Measurements from ENCODE around the gene ACHE.

Gene ACHE

DNA sequence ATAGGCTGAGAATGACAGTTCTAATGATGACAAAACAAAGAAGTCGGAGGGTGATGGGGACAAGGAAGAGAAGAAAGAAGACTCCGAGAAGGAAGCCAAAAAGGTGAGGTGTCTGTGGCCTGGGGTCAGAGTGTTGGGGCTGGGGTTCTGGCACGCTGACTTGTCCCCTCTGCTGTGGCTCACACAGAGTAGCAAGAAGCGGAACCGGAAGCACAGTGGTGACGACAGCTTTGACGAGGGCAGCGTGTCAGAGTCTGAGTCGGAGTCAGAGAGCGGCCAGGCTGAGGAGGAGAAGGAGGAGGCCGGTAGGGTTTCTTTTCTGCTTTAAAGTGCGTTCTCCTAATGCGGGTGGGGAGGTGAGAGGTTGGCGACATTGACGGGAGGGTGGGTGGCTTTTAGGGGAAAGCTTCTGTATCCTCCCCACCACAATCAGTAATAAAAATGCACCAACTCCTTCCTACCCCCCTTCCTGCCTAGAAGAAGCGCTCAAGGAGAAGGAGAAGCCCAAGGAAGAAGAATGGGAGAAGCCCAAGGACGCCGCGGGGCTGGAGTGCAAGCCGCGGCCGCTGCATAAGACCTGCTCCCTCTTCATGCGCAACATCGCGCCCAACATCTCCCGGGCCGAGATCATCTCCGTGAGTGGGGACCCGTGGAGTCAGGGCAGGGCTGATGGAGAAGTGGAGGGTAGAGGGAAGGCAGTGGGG lies 10.8 kb downstream of the ACHE start:
- peaks cover 33% of the 10 kb centered on the region for H3K36me3 ChIP-seq (ENCODE audit: insufficient read depth, low read length)
- 0 out of 2 replicates have a peak, but pooled peaks cover 5% of the 10 kb centered on the region for H3K4me1 ChIP-seq (ENCODE audit: insufficient read depth, low read length)
- no peaks in the 10 kb centered on the region for H3K9me3 ChIP-seq (ENCODE audit: control insufficient read depth, insufficient read depth, low read length)
- no peak overlapping the region for H3K9ac ChIP-seq (ENCODE audit: low read depth, low read length)

DNA sequence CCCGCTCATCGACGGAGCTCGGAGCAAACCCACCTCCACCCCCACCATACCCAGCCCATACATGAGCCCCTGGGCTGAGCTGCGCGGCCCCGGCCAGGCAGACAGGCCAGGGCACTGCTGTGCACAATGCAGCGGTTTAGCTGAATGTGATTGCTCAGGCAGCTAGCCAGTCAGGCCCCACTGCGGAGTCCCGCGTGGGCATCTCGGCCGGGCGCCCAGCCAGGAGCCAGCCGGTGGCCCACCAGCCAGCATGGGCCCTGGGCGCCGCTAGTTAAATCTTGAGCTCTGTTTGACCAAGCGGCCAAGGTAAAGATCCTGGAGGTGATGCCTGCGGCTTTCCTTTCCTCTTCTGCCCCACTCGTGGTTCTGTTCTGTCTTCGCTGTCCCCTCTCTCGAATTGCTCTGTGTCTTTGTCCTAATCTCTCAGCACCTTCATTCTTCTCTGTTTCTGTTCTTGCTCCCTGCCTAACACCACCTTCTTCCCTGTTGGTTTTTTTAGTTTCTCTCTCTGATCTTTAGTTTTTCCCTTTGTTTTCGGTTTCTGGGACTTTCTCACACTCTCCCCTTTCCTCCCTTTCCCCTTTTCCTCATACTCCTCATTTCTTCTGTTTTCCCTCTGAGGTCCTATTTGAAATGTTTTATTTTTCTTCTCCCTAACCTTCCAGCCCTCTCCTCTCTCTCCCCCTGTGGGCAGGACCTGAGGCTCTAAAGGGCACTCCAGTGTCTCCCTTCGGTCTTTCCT lies 12.7 kb downstream of the ACHE start:
- Histone ChIP-seq H3K9ac (ENCODE audit: low read depth, low read length) (no peak overlapping the region), H3K9me3 (ENCODE audit: control insufficient read depth, insufficient read depth, low read length) (no peaks in the 10 kb centered on the region), H3K4me1 (ENCODE audit: insufficient read depth, low read length) (0 out of 2 replicates have a peak, but pooled peaks cover 5% of the 10 kb centered on the region), H3K36me3 (ENCODE audit: insufficient read depth, low read length) (peaks cover 32% of the 10 kb centered on the region)

DNA sequence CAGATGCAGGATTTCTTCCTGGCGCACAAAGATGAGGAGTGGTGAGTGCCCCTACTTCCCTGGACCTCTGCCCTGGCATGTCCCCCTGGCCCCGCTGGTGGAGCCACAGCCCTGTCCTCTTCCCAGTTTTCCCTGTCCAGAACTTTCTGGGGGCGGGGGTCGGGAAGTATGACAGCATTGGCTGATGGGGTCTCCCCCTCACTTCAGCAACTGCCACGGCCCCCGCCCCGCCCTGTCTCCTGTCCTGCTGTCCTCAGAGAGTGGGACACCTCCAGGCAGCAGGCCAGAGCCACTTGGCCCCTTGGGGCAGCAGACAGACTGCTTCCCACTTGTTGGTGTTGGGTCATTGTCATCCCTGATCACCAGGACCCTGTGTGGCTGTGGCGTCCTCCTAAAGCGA lies 13.5 kb downstream of the ACHE start:
- no peaks in the 10 kb centered on the region for H3K9me3 ChIP-seq (ENCODE audit: control insufficient read depth, insufficient read depth, low read length)
- H3K4me1 ChIP-seq (ENCODE audit: insufficient read depth, low read length): 0 out of 2 replicates have a peak, but pooled peaks cover under 1% of the 10 kb centered on the region
- H3K36me3 ChIP-seq (ENCODE audit: insufficient read depth, low read length): peaks cover 27% of the 10 kb centered on the region
- no peak overlapping the region for H3K9ac ChIP-seq (ENCODE audit: low read depth, low read length)

GRCh38 chr7:100881136-100881535 lies 14.6 kb downstream of the ACHE start:
- H3K9me3 ChIP-seq (ENCODE audit: control insufficient read depth, insufficient read depth, low read length): no peaks in the 10 kb centered on the region
- H3K4me1 ChIP-seq (ENCODE audit: insufficient read depth, low read length): peaks cover 7% of the 10 kb centered on the region; the same call in 1 of the 2 replicates
- H3K9ac ChIP-seq (ENCODE audit: low read depth, low read length): no peak overlapping the region
- H3K36me3 ChIP-seq (ENCODE audit: insufficient read depth, low read length): peaks cover 28% of the 10 kb centered on the region

GRCh38 chr7:100880645-100881044 lies 15.0 kb downstream of the ACHE start:
- Histone ChIP-seq H3K4me1 (ENCODE audit: insufficient read depth, low read length) (peaks cover 7% of the 10 kb centered on the region; the same call in 1 of the 2 replicates), H3K9ac (ENCODE audit: low read depth, low read length) (no peak overlapping the region), H3K9me3 (ENCODE audit: control insufficient read depth, insufficient read depth, low read length) (no peaks in the 10 kb centered on the region), H3K36me3 (ENCODE audit: insufficient read depth, low read length) (peaks cover 26% of the 10 kb centered on the region)

GRCh38 chr7:100879685-100880261 lies 15.9 kb downstream of the ACHE start:
- Histone ChIP-seq H3K9ac (ENCODE audit: low read depth, low read length) (no peak overlapping the region), H3K36me3 (ENCODE audit: insufficient read depth, low read length) (peaks cover 26% of the 10 kb centered on the region), H3K4me1 (ENCODE audit: insufficient read depth, low read length) (peaks cover 7% of the 10 kb centered on the region; the same call in 1 of the 2 replicates)

GRCh38 chr7:100878685-100879084 lies 17.0 kb downstream of the ACHE start:
- Histone ChIP-seq H3K4me1 (ENCODE audit: insufficient read depth, low read length) (peaks cover 7% of the 10 kb centered on the region; the same call in 1 of the 2 replicates), H3K36me3 (ENCODE audit: insufficient read depth, low read length) (peaks cover 19% of the 10 kb centered on the region), H3K9me3 (ENCODE audit: control insufficient read depth, insufficient read depth, low read length) (no peaks in the 10 kb centered on the region), H3K9ac (ENCODE audit: low read depth, low read length) (no peak overlapping the region)

More at GRCh38 chr7:100879685-100880261, 15.9 kb downstream of the ACHE start:
- no peaks in the 10 kb centered on the region for H3K9me3 ChIP-seq (ENCODE audit: control insufficient read depth, insufficient read depth, low read length)

GRCh38 chr7:100878013-100878412 lies 17.7 kb downstream of the ACHE start:
- Histone ChIP-seq H3K4me1 (ENCODE audit: insufficient read depth, low read length) (peaks cover 7% of the 10 kb centered on the region; the same call in 1 of the 2 replicates), H3K9ac (ENCODE audit: low read depth, low read length) (no peak overlapping the region), H3K36me3 (ENCODE audit: insufficient read depth, low read length) (peaks cover 18% of the 10 kb centered on the region), H3K9me3 (ENCODE audit: control insufficient read depth, insufficient read depth, low read length) (no peaks in the 10 kb centered on the region)

DNA sequence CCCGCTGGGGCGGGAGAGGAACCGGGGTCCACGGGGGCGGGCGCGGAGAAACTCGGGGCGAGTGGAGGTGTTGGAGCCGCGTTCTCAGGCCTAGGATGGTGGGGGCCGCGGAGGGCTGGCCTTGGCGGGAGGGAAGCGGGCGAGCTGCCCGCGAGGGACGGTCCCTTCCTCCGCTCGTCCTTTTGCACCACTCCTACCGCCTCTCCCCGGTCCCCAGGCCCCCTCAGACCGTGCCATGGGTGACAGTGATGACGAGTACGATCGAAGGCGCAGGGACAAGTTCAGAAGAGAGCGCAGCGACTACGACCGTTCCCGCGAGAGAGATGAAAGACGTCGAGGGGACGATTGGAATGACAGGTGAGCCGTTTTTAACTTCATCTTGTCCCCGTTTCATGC lies 20.3 kb downstream of the ACHE start:
- Histone ChIP-seq H3K4me1 (ENCODE audit: insufficient read depth, low read length) (peaks cover 7% of the 10 kb centered on the region; the same call in 1 of the 2 replicates), H3K9me3 (ENCODE audit: control insufficient read depth, insufficient read depth, low read length) (no peaks in the 10 kb centered on the region), H3K36me3 (ENCODE audit: insufficient read depth, low read length) (peaks cover 16% of the 10 kb centered on the region), H3K9ac (ENCODE audit: low read depth, low read length) (peak overlapping the region; percentile 66)

DNA sequence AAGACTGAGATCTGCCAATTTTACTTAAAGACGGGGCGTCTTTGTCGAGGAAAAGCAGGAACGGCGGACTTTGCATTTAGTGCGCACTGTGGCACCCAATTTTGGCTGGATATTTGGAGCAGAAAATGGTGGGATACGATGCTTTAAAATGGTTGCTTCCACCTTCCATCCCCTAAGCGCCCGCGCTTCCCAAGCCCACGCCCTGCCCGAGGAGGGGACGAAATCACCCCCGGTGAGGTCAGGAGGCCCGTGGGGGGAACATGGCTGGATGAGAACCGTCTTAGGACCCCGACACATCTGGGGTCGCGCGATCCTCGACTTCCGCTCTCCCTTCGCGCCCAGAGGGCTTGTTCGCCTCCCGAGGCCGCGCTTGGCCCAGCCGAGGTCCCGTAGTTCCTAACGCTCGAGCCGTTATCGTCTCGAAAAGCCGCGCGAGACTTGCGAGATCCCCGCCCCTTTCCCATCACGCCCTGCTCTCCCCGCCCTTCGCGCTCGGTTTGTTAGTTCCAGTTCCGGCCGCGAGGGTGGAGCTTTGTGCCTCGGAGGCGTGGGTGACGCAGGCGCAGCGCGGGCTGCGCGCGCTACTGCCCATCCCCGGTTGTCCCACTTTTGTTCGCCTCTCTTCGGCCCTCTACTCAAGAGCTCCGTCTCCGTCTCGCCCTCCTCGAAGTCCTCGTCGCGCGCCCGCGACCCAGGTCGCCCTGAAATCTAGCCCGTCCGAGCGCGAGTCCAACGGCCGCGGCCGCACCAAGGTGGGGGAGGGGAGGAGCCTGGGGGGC lies 20.9 kb downstream of the ACHE start, which contains the start of gene SRRT:
SRRT (plus strand) TSS at position 527 of the 779 bp plus-strand sequence. CDS start 488 bp downstream, outside the sequence.
- Histone ChIP-seq H3K4me1 (ENCODE audit: insufficient read depth, low read length) (peaks cover 7% of the 10 kb centered on the region; the same call in 1 of the 2 replicates), H3K9me3 (ENCODE audit: control insufficient read depth, insufficient read depth, low read length) (no peaks in the 10 kb centered on the region), H3K9ac (ENCODE audit: low read depth, low read length) (peak within 1 kb of the TSS; percentile 66), H3K36me3 (ENCODE audit: insufficient read depth, low read length) (peaks cover 16% of the 10 kb centered on the region)

DNA sequence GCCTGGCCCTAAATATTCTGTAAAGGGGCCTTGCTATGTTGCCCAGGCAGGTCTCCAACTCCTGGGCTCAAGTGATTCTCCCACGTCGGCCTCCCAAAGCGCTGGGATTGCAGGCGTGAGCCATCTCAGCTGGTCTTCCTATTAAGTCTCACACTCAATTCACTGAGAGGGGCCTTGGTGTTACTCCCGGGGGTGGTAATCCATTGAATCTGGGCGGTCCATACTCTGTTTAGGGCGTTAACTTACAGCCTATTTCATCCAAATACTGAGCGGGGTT lies 21.4 kb downstream of the ACHE start:
- Histone ChIP-seq H3K4me1 (ENCODE audit: insufficient read depth, low read length) (peaks cover 7% of the 10 kb centered on the region; the same call in 1 of the 2 replicates), H3K36me3 (ENCODE audit: insufficient read depth, low read length) (peaks cover 14% of the 10 kb centered on the region), H3K9ac (ENCODE audit: low read depth, low read length) (peak overlapping the region; percentile 66), H3K9me3 (ENCODE audit: control insufficient read depth, insufficient read depth, low read length) (no peaks in the 10 kb centered on the region)

DNA sequence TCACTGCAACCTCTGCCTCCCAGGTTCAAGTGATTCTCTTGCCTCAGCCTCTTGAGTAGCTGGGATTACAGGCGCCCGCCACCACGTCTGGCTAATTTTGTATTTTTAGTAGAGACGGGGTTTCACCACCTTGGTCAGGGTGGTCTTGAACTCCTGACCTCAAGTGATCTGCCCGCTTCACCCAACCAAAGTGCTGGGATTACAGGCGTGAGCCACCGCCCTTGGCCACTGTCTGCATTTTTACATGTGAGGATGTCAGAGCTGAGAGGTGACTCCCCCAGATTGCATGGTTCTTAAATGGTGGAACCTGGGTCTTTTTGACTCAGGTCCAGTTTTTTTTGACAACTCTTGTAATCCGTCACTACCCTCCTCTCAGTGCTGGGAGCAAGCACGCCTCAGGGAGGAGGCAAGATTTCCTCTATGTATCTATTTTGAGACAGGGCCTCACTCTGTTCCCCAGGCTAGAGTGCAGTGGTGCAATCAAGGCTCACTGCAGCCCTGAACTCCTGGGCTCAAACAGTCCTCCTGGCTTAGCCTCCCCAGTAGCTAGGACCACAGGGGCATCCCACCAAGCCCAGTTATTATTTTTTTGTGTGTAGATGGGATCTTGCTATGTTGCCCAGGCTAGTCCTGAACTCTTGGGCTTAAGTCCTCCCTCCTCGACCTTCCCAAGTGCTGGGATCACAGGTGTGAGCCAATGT lies 21.9 kb downstream of the ACHE start:
- peaks cover 17% of the 10 kb centered on the region for H3K36me3 ChIP-seq (ENCODE audit: insufficient read depth, low read length)

DNA sequence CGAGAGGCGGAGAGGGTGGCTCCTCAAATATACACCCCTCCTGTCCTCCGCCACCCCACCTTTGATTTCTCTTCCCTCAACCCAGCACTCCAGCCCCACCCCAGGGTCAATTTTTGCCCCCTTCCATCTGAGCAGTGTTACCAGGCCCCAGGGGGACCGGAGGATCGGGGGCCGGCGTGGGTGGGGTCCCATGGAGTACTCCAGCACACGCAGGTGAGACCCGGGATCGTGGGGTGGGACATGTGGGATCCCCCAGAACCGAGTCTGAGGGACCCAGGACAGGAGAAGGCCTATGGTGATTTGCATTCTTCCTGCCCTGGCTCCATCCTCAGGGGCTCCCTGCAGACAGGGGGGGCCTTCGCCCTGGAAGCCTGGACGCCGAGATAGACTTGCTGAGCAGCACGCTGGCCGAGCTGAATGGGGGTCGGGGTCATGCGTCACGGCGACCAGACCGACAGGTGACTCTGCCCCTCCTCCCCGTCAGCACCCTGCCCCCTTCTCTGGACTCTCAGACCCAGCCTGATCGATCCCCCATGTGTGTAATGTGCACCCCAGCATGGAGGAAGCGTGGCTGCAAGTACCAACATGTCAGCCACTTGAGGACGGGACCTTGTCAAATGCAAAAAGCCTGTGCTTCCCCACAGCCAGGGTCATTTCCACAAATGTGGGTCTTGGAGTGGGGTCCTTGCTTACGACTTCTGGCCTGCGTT lies 27.8 kb downstream of the ACHE start:
- Histone ChIP-seq H3K36me3 (ENCODE audit: insufficient read depth, low read length) (peaks cover 9% of the 10 kb centered on the region), H3K9ac (ENCODE audit: low read depth, low read length) (peak overlapping the region; percentile 98), H3K4me1 (ENCODE audit: insufficient read depth, low read length) (no peaks in the 10 kb centered on the region; the same call in 1 of the 2 replicates), H3K9me3 (ENCODE audit: control insufficient read depth, insufficient read depth, low read length) (no peaks in the 10 kb centered on the region)

More for the DNA sequence above, 21.9 kb downstream of the ACHE start:
- H3K9me3 ChIP-seq (ENCODE audit: control insufficient read depth, insufficient read depth, low read length): no peaks in the 10 kb centered on the region
- H3K4me1 ChIP-seq (ENCODE audit: insufficient read depth, low read length): peaks cover 7% of the 10 kb centered on the region; the same call in 1 of the 2 replicates
- H3K9ac ChIP-seq (ENCODE audit: low read depth, low read length): peak overlapping the region; percentile 66; the same call in 1 of the 2 replicates
